GM12878 (cell line): ENCODE measurements around the gene RBM44.
"Not testable (repeated sequence)": the region's sequence is repeated elsewhere in the genome, so short reads cannot be mapped to it uniquely, and the experiment has no call there.

Source experiments
- EZH2 ChIP-seq: IDR thresholded peaks from 2 replicates; pipeline ENCODE4 v1.6.1; 2012; ENCODE audit warnings: low read depth, mild to moderate bottlenecking, control low read depth, inconsistent platforms, low read length, borderline replicate concordance; ENCODE audit not compliant: control insufficient read depth
- JUNB ChIP-seq: IDR thresholded peaks from 2 replicates; pipeline ENCODE4 v1.6.1; 2016; ENCODE audit warnings: antibody characterized with exemption, mild to moderate bottlenecking
- KLF5 ChIP-seq: fragments of 450-650 bp; IDR thresholded peaks from 2 replicates; pipeline ENCODE4 v1.6.1; 2014; ENCODE audit warnings: mild to moderate bottlenecking; ENCODE audit not compliant: partially characterized antibody
- NBN ChIP-seq: fragments of 450-650 bp; IDR thresholded peaks from 2 replicates; pipeline ENCODE4 v1.6.1; 2016
- POLR2AphosphoS5 ChIP-seq: IDR thresholded peaks from 2 replicates; pipeline ENCODE4 v1.6.1; 2011; ENCODE audit warnings: mild to moderate bottlenecking, low read length, inconsistent platforms
- SMARCA5 ChIP-seq: fragments of 450-650 bp; IDR thresholded peaks from 2 replicates; pipeline ENCODE4 v1.6.1; 2017; ENCODE audit warnings: mild to moderate bottlenecking
- SRF ChIP-seq, 2 experiments: IDR thresholded peaks; 2 replicates each; pipeline ENCODE4 v1.6.1; 2011; ENCODE audit warnings: low read depth in 2 of 2, low read length in 2 of 2, mild to moderate bottlenecking in 1 of 2, moderate library complexity in 1 of 2
- TF ChIP-seq, protein P1 (sequence below), 3 experiments: IDR thresholded peaks in 2 of 3; conservative IDR thresholded peaks in 1 of 3; 2 replicates each; pipeline ENCODE4 v1.5.1; 2011; ENCODE audit warnings: low read depth in 3 of 3, low read length in 3 of 3, mild to moderate bottlenecking in 3 of 3, control low read depth in 2 of 3, moderate library complexity in 2 of 3, inconsistent platforms in 1 of 3, mixed read lengths in 1 of 3; ENCODE audit not compliant: control insufficient read depth in 2 of 3, insufficient read depth in 1 of 3; ENCODE audit errors: extremely low read depth in 1 of 3
- TF ChIP-seq, protein P2 (sequence below): fragments of 450-650 bp; IDR thresholded peaks from 2 replicates; pipeline ENCODE4 v1.6.1; 2017; ENCODE audit warnings: mild to moderate bottlenecking, moderate library complexity
- TF ChIP-seq, protein P3 (sequence below): IDR thresholded peaks from 2 replicates; pipeline ENCODE4 v1.6.1; 2012; ENCODE audit warnings: mild to moderate bottlenecking, low read depth, low read length

DNA sequence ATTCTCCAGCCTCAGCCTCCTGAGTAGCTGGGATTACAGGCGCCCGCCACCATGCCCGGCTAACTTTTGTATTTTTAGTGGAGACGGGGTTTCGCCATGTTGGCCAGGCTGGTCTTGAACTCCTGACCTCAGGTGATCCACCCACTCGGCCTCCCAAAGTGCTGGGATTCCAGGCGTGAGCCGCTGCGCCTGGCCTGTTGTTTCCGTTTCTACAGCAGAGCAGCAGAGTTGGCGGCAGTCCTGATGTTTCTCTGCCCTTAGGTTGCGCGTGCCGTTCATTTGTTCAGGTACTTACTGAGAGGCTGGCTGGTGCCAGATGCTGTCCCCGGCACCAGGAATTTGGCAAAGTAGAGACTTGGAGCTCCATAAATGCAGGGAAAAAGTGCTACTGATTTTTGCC lies 48.1 kb upstream of the RBM44 start:
- TF ChIP-seq, protein P1, sequence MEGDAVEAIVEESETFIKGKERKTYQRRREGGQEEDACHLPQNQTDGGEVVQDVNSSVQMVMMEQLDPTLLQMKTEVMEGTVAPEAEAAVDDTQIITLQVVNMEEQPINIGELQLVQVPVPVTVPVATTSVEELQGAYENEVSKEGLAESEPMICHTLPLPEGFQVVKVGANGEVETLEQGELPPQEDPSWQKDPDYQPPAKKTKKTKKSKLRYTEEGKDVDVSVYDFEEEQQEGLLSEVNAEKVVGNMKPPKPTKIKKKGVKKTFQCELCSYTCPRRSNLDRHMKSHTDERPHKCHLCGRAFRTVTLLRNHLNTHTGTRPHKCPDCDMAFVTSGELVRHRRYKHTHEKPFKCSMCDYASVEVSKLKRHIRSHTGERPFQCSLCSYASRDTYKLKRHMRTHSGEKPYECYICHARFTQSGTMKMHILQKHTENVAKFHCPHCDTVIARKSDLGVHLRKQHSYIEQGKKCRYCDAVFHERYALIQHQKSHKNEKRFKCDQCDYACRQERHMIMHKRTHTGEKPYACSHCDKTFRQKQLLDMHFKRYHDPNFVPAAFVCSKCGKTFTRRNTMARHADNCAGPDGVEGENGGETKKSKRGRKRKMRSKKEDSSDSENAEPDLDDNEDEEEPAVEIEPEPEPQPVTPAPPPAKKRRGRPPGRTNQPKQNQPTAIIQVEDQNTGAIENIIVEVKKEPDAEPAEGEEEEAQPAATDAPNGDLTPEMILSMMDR (IDR thresholded peaks at IDR 0.05 in 2 of 3, conservative IDR thresholded peaks at IDR 0.05 in 1 of 3; ENCODE audit: control insufficient read depth in 2 of 3, extremely low read depth in 1 of 3, insufficient read depth in 1 of 3, low read depth in 3 of 3, low read length in 3 of 3): not testable (repeated sequence)
- TF ChIP-seq POLR2AphosphoS5; EZH2; SRF (IDR thresholded peaks at IDR 0.05; ENCODE audit: low read depth in 2 of 2, low read length in 2 of 2); NBN; KLF5; SMARCA5; JUNB: not testable (repeated sequence)
- TF ChIP-seq, protein P2, sequence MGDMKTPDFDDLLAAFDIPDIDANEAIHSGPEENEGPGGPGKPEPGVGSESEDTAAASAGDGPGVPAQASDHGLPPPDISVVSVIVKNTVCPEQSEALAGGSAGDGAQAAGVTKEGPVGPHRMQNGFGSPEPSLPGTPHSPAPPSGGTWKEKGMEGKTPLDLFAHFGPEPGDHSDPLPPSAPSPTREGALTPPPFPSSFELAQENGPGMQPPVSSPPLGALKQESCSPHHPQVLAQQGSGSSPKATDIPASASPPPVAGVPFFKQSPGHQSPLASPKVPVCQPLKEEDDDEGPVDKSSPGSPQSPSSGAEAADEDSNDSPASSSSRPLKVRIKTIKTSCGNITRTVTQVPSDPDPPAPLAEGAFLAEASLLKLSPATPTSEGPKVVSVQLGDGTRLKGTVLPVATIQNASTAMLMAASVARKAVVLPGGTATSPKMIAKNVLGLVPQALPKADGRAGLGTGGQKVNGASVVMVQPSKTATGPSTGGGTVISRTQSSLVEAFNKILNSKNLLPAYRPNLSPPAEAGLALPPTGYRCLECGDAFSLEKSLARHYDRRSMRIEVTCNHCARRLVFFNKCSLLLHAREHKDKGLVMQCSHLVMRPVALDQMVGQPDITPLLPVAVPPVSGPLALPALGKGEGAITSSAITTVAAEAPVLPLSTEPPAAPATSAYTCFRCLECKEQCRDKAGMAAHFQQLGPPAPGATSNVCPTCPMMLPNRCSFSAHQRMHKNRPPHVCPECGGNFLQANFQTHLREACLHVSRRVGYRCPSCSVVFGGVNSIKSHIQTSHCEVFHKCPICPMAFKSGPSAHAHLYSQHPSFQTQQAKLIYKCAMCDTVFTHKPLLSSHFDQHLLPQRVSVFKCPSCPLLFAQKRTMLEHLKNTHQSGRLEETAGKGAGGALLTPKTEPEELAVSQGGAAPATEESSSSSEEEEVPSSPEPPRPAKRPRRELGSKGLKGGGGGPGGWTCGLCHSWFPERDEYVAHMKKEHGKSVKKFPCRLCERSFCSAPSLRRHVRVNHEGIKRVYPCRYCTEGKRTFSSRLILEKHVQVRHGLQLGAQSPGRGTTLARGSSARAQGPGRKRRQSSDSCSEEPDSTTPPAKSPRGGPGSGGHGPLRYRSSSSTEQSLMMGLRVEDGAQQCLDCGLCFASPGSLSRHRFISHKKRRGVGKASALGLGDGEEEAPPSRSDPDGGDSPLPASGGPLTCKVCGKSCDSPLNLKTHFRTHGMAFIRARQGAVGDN: not testable (repeated sequence)
- TF ChIP-seq, protein P3, sequence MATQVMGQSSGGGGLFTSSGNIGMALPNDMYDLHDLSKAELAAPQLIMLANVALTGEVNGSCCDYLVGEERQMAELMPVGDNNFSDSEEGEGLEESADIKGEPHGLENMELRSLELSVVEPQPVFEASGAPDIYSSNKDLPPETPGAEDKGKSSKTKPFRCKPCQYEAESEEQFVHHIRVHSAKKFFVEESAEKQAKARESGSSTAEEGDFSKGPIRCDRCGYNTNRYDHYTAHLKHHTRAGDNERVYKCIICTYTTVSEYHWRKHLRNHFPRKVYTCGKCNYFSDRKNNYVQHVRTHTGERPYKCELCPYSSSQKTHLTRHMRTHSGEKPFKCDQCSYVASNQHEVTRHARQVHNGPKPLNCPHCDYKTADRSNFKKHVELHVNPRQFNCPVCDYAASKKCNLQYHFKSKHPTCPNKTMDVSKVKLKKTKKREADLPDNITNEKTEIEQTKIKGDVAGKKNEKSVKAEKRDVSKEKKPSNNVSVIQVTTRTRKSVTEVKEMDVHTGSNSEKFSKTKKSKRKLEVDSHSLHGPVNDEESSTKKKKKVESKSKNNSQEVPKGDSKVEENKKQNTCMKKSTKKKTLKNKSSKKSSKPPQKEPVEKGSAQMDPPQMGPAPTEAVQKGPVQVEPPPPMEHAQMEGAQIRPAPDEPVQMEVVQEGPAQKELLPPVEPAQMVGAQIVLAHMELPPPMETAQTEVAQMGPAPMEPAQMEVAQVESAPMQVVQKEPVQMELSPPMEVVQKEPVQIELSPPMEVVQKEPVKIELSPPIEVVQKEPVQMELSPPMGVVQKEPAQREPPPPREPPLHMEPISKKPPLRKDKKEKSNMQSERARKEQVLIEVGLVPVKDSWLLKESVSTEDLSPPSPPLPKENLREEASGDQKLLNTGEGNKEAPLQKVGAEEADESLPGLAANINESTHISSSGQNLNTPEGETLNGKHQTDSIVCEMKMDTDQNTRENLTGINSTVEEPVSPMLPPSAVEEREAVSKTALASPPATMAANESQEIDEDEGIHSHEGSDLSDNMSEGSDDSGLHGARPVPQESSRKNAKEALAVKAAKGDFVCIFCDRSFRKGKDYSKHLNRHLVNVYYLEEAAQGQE: not testable (repeated sequence)
